ENCODE results near the gene CREB3L2.
"Not testable (repeated sequence)": the region's sequence is repeated elsewhere in the genome, so short reads cannot be mapped to it uniquely, and the experiment has no call there.

Gene CREB3L2

DNA sequence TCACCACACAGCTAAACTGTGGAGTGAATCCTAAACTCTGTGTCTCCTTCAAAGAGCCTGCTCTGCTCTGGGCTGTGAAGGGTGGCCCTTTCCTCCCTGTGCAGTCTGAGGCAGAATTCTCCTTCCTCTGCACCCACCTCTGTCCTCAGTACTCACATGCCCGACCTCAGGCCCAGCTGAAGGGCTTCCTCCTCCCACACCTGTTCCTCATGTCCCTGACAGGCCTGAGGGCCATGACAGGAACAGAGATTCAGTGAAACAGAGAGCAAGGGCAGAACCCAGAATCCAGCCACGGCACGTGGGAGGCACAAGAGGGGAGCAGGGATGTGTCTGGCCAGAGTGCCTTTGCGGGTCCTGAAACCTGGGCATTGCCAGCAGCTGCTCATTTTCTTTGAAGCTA, 13.9 kb downstream of the CREB3L2 start:
- no peak for DNase-seq (ENCODE audit: low read depth)

- no peak for DNase-seq (ENCODE audit: low read depth)
Measured at GRCh38 chr7:137987563-137987962, 14.3 kb downstream of the CREB3L2 start.

DNA sequence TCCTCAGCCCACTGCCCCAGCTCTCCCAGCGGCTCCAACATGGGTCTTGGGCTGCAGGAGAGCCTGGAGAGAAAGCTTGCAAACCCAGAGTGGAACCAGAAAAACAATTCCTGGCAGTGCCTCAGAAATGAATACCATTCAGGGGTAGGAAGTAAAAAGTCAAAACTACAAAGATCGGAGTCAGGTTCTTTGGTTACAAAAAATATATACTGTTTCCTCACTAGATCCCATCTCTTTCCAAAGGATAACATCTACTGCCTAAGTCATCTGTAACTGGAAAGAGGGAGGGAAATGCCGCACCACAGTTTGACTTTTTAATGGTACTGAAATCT, 14.9 kb downstream of the CREB3L2 start:
- no peak for DNase-seq (ENCODE audit: low read depth)

DNA sequence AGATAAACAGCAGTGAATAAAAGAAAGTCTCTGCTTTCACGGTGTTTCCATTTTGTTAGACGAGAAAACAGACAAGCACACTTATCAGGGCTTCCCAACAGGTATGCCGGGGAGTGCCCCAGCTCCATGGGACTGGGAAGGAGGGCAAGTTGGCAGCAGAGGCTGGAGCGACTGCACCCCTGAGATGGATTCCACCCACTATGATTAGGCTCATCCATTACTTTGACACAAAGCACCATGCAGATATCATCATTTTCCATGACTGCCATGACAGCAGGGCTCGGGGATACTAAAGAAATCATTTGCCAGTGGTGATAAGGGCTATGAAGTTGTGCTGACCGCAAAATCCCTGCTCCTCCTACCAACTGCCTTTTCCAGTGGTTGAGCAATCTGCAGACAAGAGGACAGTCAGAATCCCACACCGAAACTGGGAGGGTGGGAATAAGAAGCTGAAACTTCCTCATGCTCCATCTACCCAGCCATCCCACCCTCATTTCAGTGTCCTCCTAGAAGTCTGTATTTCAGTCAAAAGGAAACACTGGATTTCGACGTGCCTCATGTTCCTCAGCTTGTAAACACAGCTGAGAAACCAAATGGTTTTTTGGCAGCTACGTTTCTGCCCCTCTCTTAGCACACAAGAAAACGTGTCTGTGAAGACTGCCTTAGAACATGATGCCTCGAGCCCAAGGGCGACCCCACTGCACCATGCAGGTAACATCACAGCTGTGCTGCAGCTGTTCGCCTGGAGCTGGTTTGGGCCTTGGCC, 15.5 kb downstream of the CREB3L2 start:
- no peak for DNase-seq (ENCODE audit: low read depth)

DNA sequence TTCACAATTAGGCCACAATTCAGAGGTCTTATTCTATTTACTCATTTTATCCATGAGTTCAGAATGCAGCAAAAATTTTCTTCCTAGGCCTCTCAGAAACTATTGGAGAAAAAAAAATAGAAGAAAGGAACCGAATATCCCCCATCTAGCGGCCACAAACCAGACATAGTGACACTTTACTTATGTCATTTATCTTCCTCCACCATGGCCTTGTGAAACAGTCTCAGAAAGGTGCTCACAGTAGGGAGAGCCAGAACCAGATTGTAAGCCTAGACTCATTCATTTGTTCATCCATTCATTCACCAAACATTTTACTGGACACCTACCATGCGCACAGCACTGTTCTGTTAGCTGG, 16.0 kb downstream of the CREB3L2 start:
- no peak for DNase-seq (ENCODE audit: low read depth)

DNA sequence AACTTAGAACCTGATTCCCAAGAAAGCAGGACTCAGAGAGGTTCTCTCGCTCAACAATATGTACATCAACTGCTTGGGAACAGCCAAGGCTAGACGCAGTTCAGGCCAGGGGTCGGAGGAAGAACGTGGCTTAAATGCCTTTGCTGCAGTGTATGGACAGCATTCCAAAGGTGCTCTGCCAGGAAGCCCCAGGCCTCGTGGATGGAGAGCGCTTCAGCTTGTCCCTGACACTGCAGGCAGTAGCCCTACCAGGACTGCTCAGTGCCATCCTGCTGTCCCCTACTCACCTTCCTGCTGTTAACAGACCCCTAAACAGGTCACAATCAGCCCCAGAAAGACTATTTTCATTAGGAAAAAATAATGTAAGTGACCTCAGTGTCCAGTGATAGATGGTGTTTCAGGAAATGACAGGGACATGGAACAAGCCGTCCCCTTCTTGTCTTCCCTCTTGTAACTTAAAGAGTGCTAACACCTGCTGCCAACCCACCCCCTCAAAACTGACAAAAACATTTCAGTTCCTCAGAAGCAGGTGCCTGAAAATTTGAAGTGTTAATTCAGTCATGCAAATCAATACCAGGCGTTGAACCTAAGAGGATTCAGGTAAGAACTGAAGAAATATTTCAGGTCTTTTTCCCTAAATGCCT, 16.5 kb downstream of the CREB3L2 start:
- no peak for DNase-seq (ENCODE audit: low read depth)

- DNase-seq (ENCODE audit: low read depth), result no peak
Measured at GRCh38 chr7:137984181-137985041, 17.5 kb downstream of the CREB3L2 start.

DNA sequence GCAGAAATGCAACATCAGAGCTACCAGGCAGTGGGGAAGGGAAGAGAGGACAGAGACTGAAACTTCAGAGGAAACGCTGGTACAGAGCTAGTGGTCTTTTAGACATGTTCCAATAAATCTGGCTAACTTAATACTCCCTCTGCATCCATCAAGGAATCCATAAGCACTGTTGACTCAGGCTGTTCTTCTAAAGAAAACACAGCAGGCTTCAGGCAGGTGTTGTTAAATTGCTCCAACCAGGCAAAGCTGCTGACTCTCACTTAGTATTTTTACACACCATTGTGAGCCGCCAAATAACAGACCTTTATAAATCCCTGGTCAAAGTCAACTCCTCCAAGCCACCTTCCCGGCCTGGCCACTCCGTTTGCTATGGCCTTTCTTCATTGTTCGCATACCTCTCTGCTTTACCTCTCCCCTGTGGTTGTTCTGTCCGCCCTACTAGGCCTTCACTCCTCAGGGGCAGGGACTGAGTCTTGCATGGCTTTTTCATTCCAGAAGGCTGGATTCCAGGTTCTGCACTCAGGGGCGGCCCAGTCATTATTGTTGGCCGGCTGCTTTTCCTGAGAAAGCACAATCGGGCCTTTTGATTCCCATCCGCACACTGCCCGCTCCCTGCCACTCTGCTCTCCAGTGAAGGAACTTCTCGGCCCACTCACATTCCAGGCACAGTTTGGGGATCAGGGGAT, 18.4 kb downstream of the CREB3L2 start:
- DNase-seq (ENCODE audit: low read depth), result no peak

DNA sequence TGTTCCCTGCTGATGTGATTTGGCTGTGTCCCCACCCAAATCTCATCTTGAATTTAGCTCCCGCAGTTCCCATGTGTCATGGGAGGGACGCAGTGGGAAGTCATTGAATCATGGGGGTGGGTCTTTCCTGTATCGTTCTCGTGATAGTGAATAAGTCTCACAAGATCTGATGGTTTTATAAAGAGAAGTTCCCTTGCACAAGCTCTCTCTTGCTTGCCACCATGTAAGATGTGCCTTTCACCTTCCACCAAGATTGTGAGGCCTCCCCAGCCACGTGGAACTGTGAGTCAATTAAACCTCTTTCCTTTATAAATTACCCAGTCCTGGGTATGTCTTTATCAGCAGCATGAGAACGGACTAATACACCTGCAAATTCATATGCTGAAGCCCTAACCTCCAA, 19.5 kb downstream of the CREB3L2 start:
- DNase-seq (ENCODE audit: low read depth), result not testable (repeated sequence)

DNA sequence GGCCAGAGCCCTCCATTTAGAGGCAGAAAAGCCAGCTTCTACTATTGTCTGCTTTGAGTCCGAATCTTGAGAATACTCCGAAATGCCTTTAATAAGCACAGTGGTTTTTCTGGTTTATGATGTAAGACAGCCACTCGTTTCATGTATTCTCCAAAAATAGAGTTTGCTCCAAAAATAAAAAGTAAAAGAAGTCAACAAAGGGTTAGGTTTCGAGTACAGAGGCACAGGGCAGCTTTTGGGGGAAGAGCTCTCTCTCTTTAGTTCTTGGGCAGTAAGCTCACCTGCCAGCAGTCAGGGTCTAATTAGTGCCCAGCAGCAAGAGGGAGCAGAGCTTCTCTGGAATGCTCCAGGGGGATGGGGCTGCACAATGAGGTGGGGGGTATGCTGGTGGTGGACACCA, 20.2 kb downstream of the CREB3L2 start:
- no peak for DNase-seq (ENCODE audit: low read depth)

GRCh38 chr7:137981175-137981574, 20.7 kb downstream of the CREB3L2 start:
- DNase-seq (ENCODE audit: low read depth), result no peak

DNA sequence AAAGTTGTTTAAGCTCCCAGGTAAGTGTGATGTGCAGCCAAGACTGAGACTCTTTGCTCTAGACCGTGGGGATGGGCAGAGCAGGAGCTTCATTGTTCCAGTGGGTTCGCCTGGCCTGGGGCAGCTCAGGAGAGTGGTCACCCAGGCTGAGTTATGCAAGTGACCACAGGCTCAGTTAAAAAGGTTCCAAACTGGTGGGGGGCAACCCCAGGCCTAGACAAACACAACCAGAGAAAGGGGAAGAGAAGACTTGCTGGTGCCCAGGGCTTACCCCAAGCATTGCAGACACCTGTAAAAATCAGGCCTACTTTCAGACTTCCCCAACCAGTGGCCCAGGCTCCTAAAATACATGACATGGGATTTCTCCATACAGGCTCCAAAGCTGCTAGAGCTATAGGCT, 21.6 kb downstream of the CREB3L2 start:
- DNase-seq (ENCODE audit: low read depth), result no peak

- no peak for DNase-seq (ENCODE audit: low read depth)
Measured at GRCh38 chr7:137978464-137979237, 23.2 kb downstream of the CREB3L2 start.

- no peak for DNase-seq (ENCODE audit: low read depth)
Measured at GRCh38 chr7:137977173-137977572, 24.7 kb downstream of the CREB3L2 start.

GRCh38 chr7:137976696-137977095, 25.2 kb downstream of the CREB3L2 start:
- DNase-seq (ENCODE audit: low read depth), result no peak

- DNase-seq (ENCODE audit: low read depth), result no peak
Measured at GRCh38 chr7:137976232-137976631, 25.7 kb downstream of the CREB3L2 start.

DNA sequence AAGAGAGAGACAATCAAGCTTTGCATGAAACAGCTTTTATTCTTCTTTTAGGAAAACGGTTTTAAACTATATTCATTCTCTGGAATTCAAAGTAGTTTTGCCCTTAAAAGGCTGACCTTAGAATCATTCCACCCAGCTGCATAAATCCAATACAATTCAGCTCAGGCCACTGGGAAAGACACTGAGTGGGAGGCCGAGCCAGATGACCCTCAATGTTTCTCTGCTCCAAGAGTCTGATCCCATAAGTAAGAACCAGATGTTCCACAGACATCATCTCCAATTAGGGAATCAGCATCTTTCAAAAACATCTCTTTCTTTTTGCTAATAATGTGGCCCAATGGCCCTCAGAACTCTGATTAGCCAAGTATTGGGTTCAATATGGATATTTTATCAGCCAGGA, 26.1 kb downstream of the CREB3L2 start:
- no peak for DNase-seq (ENCODE audit: low read depth)

- DNase-seq (ENCODE audit: low read depth), result no peak
Measured at GRCh38 chr7:137975221-137975620, 26.7 kb downstream of the CREB3L2 start.

DNA sequence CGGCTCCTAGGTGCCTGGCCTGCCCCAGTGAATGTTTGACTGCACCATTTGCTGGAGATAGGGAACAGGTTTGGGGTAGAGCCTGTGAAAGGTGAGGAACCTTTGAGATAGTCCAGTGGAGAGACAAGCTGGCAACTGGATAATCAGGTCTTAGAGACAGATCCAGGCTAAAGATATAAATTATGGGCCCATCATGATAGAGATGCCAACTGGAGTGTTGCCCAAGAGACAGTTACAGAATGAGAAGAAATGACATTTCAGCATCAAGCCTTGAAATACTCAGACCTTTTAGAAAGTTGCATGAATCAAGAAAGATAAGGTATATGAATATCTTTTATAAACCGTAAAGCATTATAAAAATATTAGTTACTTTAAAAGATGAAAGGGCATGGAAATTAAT, 27.1 kb downstream of the CREB3L2 start:
- no peak for DNase-seq (ENCODE audit: low read depth)

DNA sequence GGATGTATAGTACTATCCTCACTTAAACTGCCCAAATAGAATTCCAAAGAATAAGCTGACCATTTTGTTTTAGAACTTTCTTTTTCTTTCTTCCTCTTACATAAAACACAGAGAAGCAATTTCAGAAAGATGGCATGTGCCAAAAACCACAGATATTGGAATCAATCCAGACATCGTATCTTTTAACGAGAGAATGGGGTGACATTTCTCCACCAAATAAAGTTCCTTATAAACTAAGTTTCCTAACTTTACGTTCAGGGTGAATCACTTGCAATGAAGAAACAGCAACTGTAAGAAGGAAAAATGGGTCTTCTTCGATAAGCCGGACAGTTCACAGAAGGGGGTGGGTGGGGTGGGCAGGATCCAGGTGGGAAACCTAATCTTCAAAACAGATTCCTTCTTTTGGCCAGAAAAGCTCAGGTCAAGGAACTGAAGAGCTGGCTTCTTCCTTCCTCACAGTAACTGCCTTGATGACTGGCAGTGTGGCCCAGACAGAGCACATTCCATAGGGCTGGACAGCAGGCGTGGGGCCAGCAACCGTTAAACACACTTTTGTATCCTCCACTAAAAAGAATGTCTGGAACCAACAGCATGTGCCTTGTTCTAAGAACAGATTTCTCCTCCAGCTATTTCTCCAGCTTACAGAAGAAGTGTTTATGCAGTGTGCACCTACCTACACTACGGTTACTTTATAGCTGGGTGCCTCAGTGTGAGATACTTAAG, 31.5 kb downstream of the CREB3L2 start:
- no peak for DNase-seq (ENCODE audit: low read depth)

- DNase-seq (ENCODE audit: low read depth), result no peak
Measured at GRCh38 chr7:137969828-137970227, 32.1 kb downstream of the CREB3L2 start.

All from activated T-helper 9 cell treated with anti-CD3 and anti-CD28 coated beads, Interleukin-2, amount 50 U/mL, for 16 hours (primary cell).